Tibial nerve (tissue), 4 donors: ENCODE results near the gene REEP2. TPM values are rescaled to one million over a fixed set of nuclear protein-coding genes. Genes with fewer than 3 reads are reported as not detected.
"Not testable (repeated sequence)": the region's sequence is repeated elsewhere in the genome, so short reads cannot be mapped to it uniquely, and the experiment has no call there.

Experiments used
- DNase-seq, 2 donors: peaks; one replicate each; pipeline ENCODE4 v3.0.0-alpha.2; 2019; ENCODE audit warnings: low spot score in 2 of 2
- H3K27ac ChIP-seq, 4 donors: fragments of 200-600 bp; sonication (generic) in 3 of 4; one replicate each; pipeline ENCODE4 v1.5.1; 2017 to 2019; ENCODE audit warnings: mild to moderate bottlenecking in 1 of 4
- H3K27me3 ChIP-seq, 2 donors: fragments of 200-600 bp; sonication (generic) in 1 of 2; one replicate each; pipeline versions ENCODE4 v1.5.1 to v1.6.0; 2017 to 2019
- H3K36me3 ChIP-seq, 3 donors: fragments of 200-600 bp; sonication (generic); one replicate each; pipeline ENCODE4 v1.5.1; 2018 to 2019
- H3K4me1 ChIP-seq, 4 donors: fragments of 200-600 bp; sonication (generic) in 3 of 4; one replicate each; pipeline ENCODE4 v1.5.1; 2017 to 2019
- H3K4me3 ChIP-seq, 4 donors: fragments of 200-600 bp; sonication (generic) in 3 of 4; one replicate each; pipeline ENCODE4 v1.5.1; 2017 to 2019; ENCODE audit warnings: mild to moderate bottlenecking in 1 of 4, moderate library complexity in 1 of 4
- H3K9me3 ChIP-seq, 4 donors: fragments of 200-600 bp; sonication (generic) in 3 of 4; one replicate each; pipeline ENCODE4 v1.5.1; 2017 to 2019
- EP300 ChIP-seq, 2 donors: sonication (generic); formaldehyde crosslinking; IDR thresholded peaks; one replicate each; pipeline ENCODE4 v1.6.1; 2017; ENCODE audit warnings: antibody characterized with exemption in 2 of 2, mild to moderate bottlenecking in 1 of 2
- POLR2A ChIP-seq, 2 donors: fragments of 450-650 bp; IDR thresholded peaks; one replicate each; pipeline ENCODE4 v1.6.1; 2017; ENCODE audit warnings: antibody characterized with exemption in 2 of 2, mild to moderate bottlenecking in 2 of 2, moderate library complexity in 2 of 2
- WGBS, 2 donors: methylation state at CpG; one replicate each; pipeline ENCODE4 v1.1.5; 2018; 5-methylcytosine and 5-hydroxymethylcytosine counted together
- total RNA-seq, 4 donors: library from RNA; depleted of rRNA; stranded (reverse); fragments of >200 nt; gene quantifications; one replicate each; pipeline ENCODE4 v1.1.0, GENCODE V29; 2016
- TF ChIP-seq, protein P1 (sequence below), 5 experiments: fragments of 200-600 bp in 3 of 5; fragments of 450-650 bp in 2 of 5; sonication (generic) in 3 of 5; IDR thresholded peaks; one replicate each; pipeline ENCODE4 v1.5.1; 2016 to 2019; ENCODE audit warnings: antibody characterized with exemption in 5 of 5, mild to moderate bottlenecking in 3 of 5, moderate library complexity in 2 of 5

REEP2 gene
- total RNA-seq, 4 donors from 2014 or later = 5.7 to 8.1 (median 7.5) TPM

DNA sequence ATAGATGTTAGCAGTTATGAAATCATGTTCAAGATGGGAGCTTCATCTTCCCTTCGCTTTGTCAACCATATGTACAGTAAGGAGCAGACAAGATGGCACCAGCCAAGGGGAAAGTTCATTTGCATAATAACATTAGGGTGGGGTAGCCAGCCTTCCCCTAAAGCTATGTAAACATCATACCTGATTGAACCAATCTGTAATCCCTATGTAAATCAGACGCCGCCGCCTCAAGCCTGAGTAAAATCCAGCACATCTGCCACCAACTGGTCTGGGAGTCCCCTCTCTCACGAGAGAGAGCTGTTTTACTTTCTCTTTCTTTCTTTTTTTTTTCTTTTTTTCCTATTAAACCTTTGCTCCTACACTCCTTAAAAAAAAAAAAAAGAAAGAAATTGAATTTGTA is 30.8 kb upstream of the REEP2 start:
- Histone ChIP-seq H3K9me3 (no peaks in the 10 kb centered on the region), H3K36me3 (peaks cover 0 to 82% (median 4%) of the 10 kb centered on the region in 3 donors), H3K4me1 (no peaks in the 10 kb centered on the region), H3K27ac (no peak overlapping the region), H3K27me3 (no peaks in the 10 kb centered on the region), H3K4me3 (no peak overlapping the region)
- no peak for DNase-seq
- no peak for TF ChIP-seq POLR2A (IDR thresholded peaks at IDR 0.05)
- no peak for TF ChIP-seq EP300 (IDR thresholded peaks at IDR 0.05)
- 85 to 93% methylated on average over 5 of the region's 5 CpGs for WGBS, 2 donors

DNA sequence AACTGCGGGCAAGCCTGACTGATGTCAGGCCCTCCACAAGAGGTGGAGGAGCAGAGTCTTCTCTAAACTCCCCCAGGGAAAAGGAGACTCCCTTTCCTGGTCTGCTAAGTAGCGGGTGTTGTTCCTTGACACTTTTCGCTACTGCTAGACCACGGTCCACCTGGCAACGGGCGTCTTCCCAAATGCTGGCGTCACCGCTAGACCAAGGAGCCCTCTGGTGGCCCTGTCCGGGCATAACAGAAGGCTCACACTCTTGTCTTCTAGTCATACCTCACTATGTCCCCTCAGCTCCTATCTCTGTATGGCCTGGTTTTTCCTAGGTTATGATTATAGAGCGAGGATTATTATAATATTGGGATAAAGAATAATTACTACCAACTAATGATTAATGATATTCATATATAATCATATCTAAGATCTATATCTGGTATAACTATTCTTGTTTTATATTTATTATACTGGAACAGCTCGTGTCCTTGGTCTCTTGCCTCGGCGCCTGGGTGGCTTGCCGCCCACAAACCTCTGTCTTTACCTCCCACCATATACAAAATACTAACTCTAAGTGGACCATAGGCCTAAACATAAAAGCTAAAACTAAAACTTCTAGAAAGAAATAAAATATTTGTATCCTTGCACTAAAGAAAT is 27.7 kb upstream of the REEP2 start:
- H3K4me3 ChIP-seq, H3K27me3 ChIP-seq, H3K9me3 ChIP-seq, H3K4me1 ChIP-seq, H3K27ac ChIP-seq: not testable (repeated sequence)
- 68 to 70% methylated on average over 14 of the region's 14 CpGs for WGBS, 2 donors
- peak in 1 of 2 donors; percentile 36 for DNase-seq
- peaks cover 0 to 83% (median 4%) of the 10 kb centered on the region in 3 donors for H3K36me3 ChIP-seq
- TF ChIP-seq, protein P1, sequence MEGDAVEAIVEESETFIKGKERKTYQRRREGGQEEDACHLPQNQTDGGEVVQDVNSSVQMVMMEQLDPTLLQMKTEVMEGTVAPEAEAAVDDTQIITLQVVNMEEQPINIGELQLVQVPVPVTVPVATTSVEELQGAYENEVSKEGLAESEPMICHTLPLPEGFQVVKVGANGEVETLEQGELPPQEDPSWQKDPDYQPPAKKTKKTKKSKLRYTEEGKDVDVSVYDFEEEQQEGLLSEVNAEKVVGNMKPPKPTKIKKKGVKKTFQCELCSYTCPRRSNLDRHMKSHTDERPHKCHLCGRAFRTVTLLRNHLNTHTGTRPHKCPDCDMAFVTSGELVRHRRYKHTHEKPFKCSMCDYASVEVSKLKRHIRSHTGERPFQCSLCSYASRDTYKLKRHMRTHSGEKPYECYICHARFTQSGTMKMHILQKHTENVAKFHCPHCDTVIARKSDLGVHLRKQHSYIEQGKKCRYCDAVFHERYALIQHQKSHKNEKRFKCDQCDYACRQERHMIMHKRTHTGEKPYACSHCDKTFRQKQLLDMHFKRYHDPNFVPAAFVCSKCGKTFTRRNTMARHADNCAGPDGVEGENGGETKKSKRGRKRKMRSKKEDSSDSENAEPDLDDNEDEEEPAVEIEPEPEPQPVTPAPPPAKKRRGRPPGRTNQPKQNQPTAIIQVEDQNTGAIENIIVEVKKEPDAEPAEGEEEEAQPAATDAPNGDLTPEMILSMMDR (IDR thresholded peaks at IDR 0.05) = peak; percentile 19 to 56 (median 34)

DNA sequence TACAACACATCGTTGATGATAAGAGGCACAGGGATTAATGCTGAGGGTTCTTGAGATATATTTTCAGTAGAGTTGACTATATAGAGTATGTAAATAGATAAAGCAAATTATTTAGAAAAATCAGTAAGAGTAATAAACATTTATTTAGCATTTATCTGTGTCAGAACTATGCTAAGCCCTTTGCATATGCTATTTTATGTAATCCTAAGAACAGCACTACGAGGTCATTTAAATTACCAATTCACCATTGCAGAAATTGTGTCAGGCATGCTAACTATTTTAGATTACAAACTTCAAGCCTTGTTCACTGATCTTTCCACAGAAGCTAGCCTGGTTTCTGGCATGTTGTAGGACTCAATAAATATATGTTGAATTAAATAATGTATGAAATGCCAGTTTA is 20.4 kb upstream of the REEP2 start:
- no peaks in the 10 kb centered on the region for H3K4me1 ChIP-seq
- peaks cover 10 to 98% (median 30%) of the 10 kb centered on the region in 3 donors for H3K36me3 ChIP-seq
- WGBS, 2 donors = 92 to 94% methylated on average over 2 of the region's 2 CpGs
- H3K27me3 ChIP-seq = no peaks in the 10 kb centered on the region
- no peaks in the 10 kb centered on the region for H3K9me3 ChIP-seq
- H3K4me3 ChIP-seq = no peak overlapping the region
- TF ChIP-seq EP300 (IDR thresholded peaks at IDR 0.05) (no peak), POLR2A (IDR thresholded peaks at IDR 0.05) (no peak)
- TF ChIP-seq, protein P1 (IDR thresholded peaks at IDR 0.05) = no peak
- H3K27ac ChIP-seq = no peak overlapping the region
- DNase-seq = no peak

DNA sequence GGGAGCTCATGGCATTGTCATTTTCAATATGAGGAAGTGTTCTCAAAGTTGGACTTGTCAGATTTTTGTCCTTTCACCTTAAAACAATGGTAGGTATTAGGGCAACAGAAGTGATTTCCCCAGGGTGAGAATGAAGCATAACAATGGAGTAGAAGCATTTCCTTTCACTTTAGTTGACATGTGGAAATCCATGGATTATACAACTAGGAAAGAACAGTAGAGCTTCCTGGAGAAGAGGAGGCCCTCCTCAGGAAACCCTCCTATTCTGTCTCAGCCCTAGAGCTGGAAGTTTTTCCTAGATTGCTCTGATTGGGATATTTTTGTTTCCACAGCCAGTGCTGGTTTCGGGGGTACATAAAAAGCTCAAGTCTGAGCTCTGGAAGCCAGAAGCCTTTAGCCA is 13.8 kb upstream of the REEP2 start:
- no peaks in the 10 kb centered on the region for H3K4me1 ChIP-seq
- H3K27ac ChIP-seq = no peak overlapping the region
- DNase-seq = no peak
- no peaks in the 10 kb centered on the region for H3K27me3 ChIP-seq
- TF ChIP-seq, protein P1 (IDR thresholded peaks at IDR 0.05) = no peak
- TF ChIP-seq POLR2A (IDR thresholded peaks at IDR 0.05) (no peak), EP300 (IDR thresholded peaks at IDR 0.05) (no peak)
- 91 to 95% methylated on average over 1 of the region's 1 CpG for WGBS, 2 donors
- no peak overlapping the region for H3K4me3 ChIP-seq
- no peaks in the 10 kb centered on the region for H3K9me3 ChIP-seq
- peaks cover 16 to 100% (median 33%) of the 10 kb centered on the region in 3 donors for H3K36me3 ChIP-seq

DNA sequence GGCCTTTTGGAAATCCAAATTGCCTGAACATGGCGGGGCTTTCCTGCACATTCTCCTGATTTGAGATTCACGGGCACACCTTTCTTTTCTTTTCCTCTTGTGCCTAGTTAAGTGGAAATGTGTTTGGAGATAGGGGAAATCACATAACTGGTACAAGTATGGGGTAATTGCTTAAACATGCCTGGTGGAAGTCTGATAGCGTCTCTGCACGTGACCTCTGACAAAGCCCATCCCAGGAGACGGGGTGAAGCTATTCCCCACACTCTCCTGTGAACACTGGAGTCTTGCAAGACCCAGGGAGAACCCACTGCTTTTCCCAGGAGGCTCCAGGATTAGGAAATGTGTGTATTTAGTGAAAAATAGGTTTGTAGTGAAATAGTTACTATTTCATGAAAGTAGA is 2.9 kb upstream of the REEP2 start:
- Histone ChIP-seq H3K36me3 (peaks cover 3 to 62% (median 14%) of the 10 kb centered on the region in 3 donors), H3K27me3 (no peaks in the 10 kb centered on the region), H3K9me3 (no peaks in the 10 kb centered on the region), H3K4me3 (no peak overlapping the region), H3K4me1 (peaks cover 0 to 21% (median 8%) of the 10 kb centered on the region in 4 donors), H3K27ac (no peak overlapping the region)
- 77% methylated on average over 5 of the region's 5 CpGs for WGBS, 2 donors
- TF ChIP-seq POLR2A (IDR thresholded peaks at IDR 0.05) = no peak
- TF ChIP-seq EP300 (IDR thresholded peaks at IDR 0.05) = no peak
- TF ChIP-seq, protein P1 (IDR thresholded peaks at IDR 0.05) = no peak
- DNase-seq = no peak
